MM.1S (cell line): ENCODE results near the gene BAZ1B.

Source experiments
- EZH2 ChIP-seq: fragments of 300-600 bp; sonication (generic); optimal IDR thresholded peaks from 2 replicates; pipeline ENCODE3; 2017; ENCODE audit warnings: low read depth, mild to moderate bottlenecking, antibody characterized with exemption, low read length, mixed read lengths
- TF ChIP-seq, protein P1 (sequence below): fragments of 300-600 bp; sonication (generic); IDR thresholded peaks from 2 replicates; pipeline ENCODE4 v1.5.1; 2016; ENCODE audit warnings: antibody characterized with exemption, low read length, mixed read lengths

DNA sequence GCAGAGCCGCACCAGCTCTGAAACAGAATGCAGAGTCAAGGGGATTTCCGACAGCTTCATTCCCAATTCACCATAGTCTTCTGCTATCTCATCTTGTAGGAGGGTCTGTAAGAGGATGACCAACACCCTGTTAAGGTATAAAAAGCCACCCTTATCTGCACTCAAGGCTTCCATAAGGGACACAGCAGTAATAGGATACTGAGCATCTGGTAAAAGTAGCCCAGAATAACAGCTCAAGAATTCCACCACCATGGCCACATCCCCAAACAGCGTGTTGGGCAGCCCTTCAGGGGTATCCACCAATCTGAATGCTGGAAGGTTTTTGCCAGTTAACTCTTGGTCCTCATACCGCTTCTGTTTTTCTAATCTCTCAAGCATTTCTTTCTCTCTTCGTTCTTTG, 44.7 kb downstream of the BAZ1B start:
- TF ChIP-seq EZH2: no peak
- TF ChIP-seq, protein P1, sequence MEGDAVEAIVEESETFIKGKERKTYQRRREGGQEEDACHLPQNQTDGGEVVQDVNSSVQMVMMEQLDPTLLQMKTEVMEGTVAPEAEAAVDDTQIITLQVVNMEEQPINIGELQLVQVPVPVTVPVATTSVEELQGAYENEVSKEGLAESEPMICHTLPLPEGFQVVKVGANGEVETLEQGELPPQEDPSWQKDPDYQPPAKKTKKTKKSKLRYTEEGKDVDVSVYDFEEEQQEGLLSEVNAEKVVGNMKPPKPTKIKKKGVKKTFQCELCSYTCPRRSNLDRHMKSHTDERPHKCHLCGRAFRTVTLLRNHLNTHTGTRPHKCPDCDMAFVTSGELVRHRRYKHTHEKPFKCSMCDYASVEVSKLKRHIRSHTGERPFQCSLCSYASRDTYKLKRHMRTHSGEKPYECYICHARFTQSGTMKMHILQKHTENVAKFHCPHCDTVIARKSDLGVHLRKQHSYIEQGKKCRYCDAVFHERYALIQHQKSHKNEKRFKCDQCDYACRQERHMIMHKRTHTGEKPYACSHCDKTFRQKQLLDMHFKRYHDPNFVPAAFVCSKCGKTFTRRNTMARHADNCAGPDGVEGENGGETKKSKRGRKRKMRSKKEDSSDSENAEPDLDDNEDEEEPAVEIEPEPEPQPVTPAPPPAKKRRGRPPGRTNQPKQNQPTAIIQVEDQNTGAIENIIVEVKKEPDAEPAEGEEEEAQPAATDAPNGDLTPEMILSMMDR: no peak
